Measurements from ENCODE around the gene KLK11. TPM values are rescaled to one million over a fixed set of nuclear protein-coding genes. Genes with fewer than 3 reads are reported as not detected.

KLK11 gene
- total RNA-seq: not detected in 2 replicates

GRCh38 chr19:51026554-51026831 is at the start of gene KLK11:
TSS of gene KLK11 (minus strand) at chr19:51026616. CDS start at chr19:51025631, 985 bp downstream.
- Histone ChIP-seq H3K27me3 (ENCODE audit: control insufficient read depth, insufficient read depth, low read length) (peaks cover 2% of the 10 kb centered on the region), H3K4me3 (ENCODE audit: low read depth, low read length) (no peak within 1 kb of the TSS)

GRCh38 chr19:51075998-51076397 is 49.6 kb upstream of the KLK11 start:
- Histone ChIP-seq H3K4me3 (ENCODE audit: low read depth, low read length) (no peak overlapping the region), H3K36me3 (ENCODE audit: control insufficient read depth, insufficient read depth, low read length) (no peaks in the 10 kb centered on the region), H3K27me3 (ENCODE audit: control insufficient read depth, insufficient read depth, low read length) (peaks cover 2% of the 10 kb centered on the region)
- no peak for TF ChIP-seq CTCF (IDR thresholded peaks at IDR 0.05; ENCODE audit: insufficient read depth, low read length, poor library complexity, severe bottlenecking)
- no peak for DNase-seq (ENCODE audit: low read depth)

More at GRCh38 chr19:51026554-51026831, at the start of gene KLK11:
- H3K36me3 ChIP-seq (ENCODE audit: control insufficient read depth, insufficient read depth, low read length): no peaks in the 10 kb centered on the region
- TF ChIP-seq CTCF (IDR thresholded peaks at IDR 0.05; ENCODE audit: insufficient read depth, low read length, poor library complexity, severe bottlenecking): no peak
- no peak for DNase-seq (ENCODE audit: low read depth)

GRCh38 chr19:51071095-51071405 is 44.6 kb upstream of the KLK11 start:
- DNase-seq (ENCODE audit: low read depth): no peak
- Histone ChIP-seq H3K27me3 (ENCODE audit: control insufficient read depth, insufficient read depth, low read length) (no peaks in the 10 kb centered on the region), H3K36me3 (ENCODE audit: control insufficient read depth, insufficient read depth, low read length) (no peaks in the 10 kb centered on the region), H3K4me3 (ENCODE audit: low read depth, low read length) (no peak overlapping the region)
- no peak for TF ChIP-seq CTCF (IDR thresholded peaks at IDR 0.05; ENCODE audit: insufficient read depth, low read length, poor library complexity, severe bottlenecking)

- no peak for TF ChIP-seq CTCF (IDR thresholded peaks at IDR 0.05; ENCODE audit: insufficient read depth, low read length, poor library complexity, severe bottlenecking)
- Histone ChIP-seq H3K36me3 (ENCODE audit: control insufficient read depth, insufficient read depth, low read length) (no peaks in the 10 kb centered on the region), H3K4me3 (ENCODE audit: low read depth, low read length) (no peak overlapping the region), H3K27me3 (ENCODE audit: control insufficient read depth, insufficient read depth, low read length) (no peaks in the 10 kb centered on the region)
- DNase-seq (ENCODE audit: low read depth): no peak
Measured at GRCh38 chr19:51070334-51071094, 44.1 kb upstream of the KLK11 start.

- H3K27me3 ChIP-seq (ENCODE audit: control insufficient read depth, insufficient read depth, low read length): no peaks in the 10 kb centered on the region
- H3K4me3 ChIP-seq (ENCODE audit: low read depth, low read length): no peak overlapping the region
- TF ChIP-seq CTCF (IDR thresholded peaks at IDR 0.05; ENCODE audit: insufficient read depth, low read length, poor library complexity, severe bottlenecking): no peak
- no peaks in the 10 kb centered on the region for H3K36me3 ChIP-seq (ENCODE audit: control insufficient read depth, insufficient read depth, low read length)
- DNase-seq (ENCODE audit: low read depth): no peak
Measured at GRCh38 chr19:51066393-51067186, 40.2 kb upstream of the KLK11 start.
